ENCODE measurements around the gene PTPRN2.

The PTPRN2 gene

GRCh38 chr7:157651366-157652160 lies 936.1 kb downstream of the PTPRN2 start:
- H3K4me3 ChIP-seq (ENCODE audit: low read depth, low read length), result no peak overlapping the region
- DNase-seq (ENCODE audit: low read depth), result no peak
- no peak for TF ChIP-seq CTCF (IDR thresholded peaks at IDR 0.05; ENCODE audit: low read depth, low read length, missing control alignments)

GRCh38 chr7:157650801-157651200 lies 936.8 kb downstream of the PTPRN2 start:
- DNase-seq (ENCODE audit: low read depth), result no peak
- H3K4me3 ChIP-seq (ENCODE audit: low read depth, low read length), result no peak overlapping the region
- no peak for TF ChIP-seq CTCF (IDR thresholded peaks at IDR 0.05; ENCODE audit: low read depth, low read length, missing control alignments)

- no peak for TF ChIP-seq CTCF (IDR thresholded peaks at IDR 0.05; ENCODE audit: low read depth, low read length, missing control alignments)
Observed at GRCh38 chr7:157650131-157650631, 937.4 kb downstream of the PTPRN2 start.

GRCh38 chr7:157646551-157646950 lies 941.1 kb downstream of the PTPRN2 start:
- no peak for TF ChIP-seq CTCF (IDR thresholded peaks at IDR 0.05; ENCODE audit: low read depth, low read length, missing control alignments)
- no peak overlapping the region for H3K4me3 ChIP-seq (ENCODE audit: low read depth, low read length)
- no peak for DNase-seq (ENCODE audit: low read depth)

More at GRCh38 chr7:157650131-157650631, 937.4 kb downstream of the PTPRN2 start:
- H3K4me3 ChIP-seq (ENCODE audit: low read depth, low read length), result no peak overlapping the region
- DNase-seq (ENCODE audit: low read depth), result no peak

GRCh38 chr7:157645539-157645938 lies 942.1 kb downstream of the PTPRN2 start:
- no peak overlapping the region for H3K4me3 ChIP-seq (ENCODE audit: low read depth, low read length)
- no peak for TF ChIP-seq CTCF (IDR thresholded peaks at IDR 0.05; ENCODE audit: low read depth, low read length, missing control alignments)
- DNase-seq (ENCODE audit: low read depth), result no peak

- no peak for DNase-seq (ENCODE audit: low read depth)
- H3K4me3 ChIP-seq (ENCODE audit: low read depth, low read length), result no peak overlapping the region
- no peak for TF ChIP-seq CTCF (IDR thresholded peaks at IDR 0.05; ENCODE audit: low read depth, low read length, missing control alignments)
Observed at GRCh38 chr7:157644946-157645345, 942.7 kb downstream of the PTPRN2 start.

- H3K4me3 ChIP-seq (ENCODE audit: low read depth, low read length), result no peak overlapping the region
- no peak for TF ChIP-seq CTCF (IDR thresholded peaks at IDR 0.05; ENCODE audit: low read depth, low read length, missing control alignments)
- no peak for DNase-seq (ENCODE audit: low read depth)
Observed at GRCh38 chr7:157643525-157643970, 944.1 kb downstream of the PTPRN2 start.
